B cell (primary cell): ENCODE data around the gene PUS10.

ENCODE experiments used
- EZH2 ChIP-seq: IDR thresholded peaks from 2 replicates; pipeline ENCODE4 v1.6.1; 2012; ENCODE audit warnings: borderline replicate concordance, low read depth, mild to moderate bottlenecking, moderate library complexity, low read length; ENCODE audit not compliant: insufficient read depth, poor library complexity, severe bottlenecking
- TF ChIP-seq, protein P1 (sequence below): fragments of 200-600 bp; IDR thresholded peaks from one replicate; pipeline ENCODE4 v1.8.0; 2022; ENCODE audit warnings: antibody characterized with exemption, mild to moderate bottlenecking

DNA sequence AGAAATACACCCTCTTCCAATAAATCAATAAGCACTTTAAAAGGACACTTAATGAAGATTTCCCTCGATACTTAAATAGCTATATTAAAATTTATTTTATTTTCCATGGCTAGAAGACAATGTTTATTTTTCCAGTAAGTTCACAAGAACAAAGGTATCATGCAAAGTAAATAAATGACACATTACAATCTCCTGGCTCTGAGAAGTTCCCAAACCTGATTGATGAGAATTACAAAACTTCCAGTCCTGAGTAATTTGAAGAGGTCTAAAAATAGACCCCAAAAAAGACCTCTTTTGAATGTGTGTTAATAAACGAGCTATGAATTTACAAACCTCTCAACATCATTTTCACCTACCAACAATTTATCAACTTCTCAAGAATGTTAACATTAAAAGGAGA is 2.1 kb downstream of the PUS10 start:
- no peak for TF ChIP-seq EZH2
- TF ChIP-seq, protein P1, sequence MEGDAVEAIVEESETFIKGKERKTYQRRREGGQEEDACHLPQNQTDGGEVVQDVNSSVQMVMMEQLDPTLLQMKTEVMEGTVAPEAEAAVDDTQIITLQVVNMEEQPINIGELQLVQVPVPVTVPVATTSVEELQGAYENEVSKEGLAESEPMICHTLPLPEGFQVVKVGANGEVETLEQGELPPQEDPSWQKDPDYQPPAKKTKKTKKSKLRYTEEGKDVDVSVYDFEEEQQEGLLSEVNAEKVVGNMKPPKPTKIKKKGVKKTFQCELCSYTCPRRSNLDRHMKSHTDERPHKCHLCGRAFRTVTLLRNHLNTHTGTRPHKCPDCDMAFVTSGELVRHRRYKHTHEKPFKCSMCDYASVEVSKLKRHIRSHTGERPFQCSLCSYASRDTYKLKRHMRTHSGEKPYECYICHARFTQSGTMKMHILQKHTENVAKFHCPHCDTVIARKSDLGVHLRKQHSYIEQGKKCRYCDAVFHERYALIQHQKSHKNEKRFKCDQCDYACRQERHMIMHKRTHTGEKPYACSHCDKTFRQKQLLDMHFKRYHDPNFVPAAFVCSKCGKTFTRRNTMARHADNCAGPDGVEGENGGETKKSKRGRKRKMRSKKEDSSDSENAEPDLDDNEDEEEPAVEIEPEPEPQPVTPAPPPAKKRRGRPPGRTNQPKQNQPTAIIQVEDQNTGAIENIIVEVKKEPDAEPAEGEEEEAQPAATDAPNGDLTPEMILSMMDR: no peak
